GM18517 (cell line): ENCODE measurements around the gene WDR49.
"Not testable (repeated sequence)": the region's sequence is repeated elsewhere in the genome, so short reads cannot be mapped to it uniquely, and the experiment has no call there.

Source experiments
- ATAC-seq: cut with Tn5 transposase; IDR thresholded peaks from one replicate; pipeline ENCODE4 v1.9.1; 2021; ENCODE audit warnings: mild to moderate bottlenecking, moderate library complexity; ENCODE audit not compliant: unreplicated experiment

Gene WDR49

DNA sequence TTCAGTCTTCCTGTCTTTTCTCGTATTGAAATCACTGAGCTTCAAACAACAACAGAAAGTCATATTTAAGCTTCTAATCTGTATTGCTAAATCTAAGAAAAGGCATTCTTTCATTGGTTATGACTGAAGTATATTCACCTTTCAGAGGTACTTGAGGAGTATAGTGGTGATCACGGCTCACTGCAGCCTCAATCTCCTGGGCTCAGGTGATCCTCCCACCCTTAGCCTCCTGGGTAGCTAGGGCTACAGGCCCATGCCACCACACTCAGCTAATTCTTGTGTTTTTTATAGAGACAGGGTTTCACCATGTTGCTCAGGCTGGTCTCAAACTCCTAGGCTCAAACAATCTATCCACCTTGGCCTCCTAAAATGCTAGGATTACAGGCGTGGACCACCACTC lies 38.7 kb downstream of the WDR49 start:
- ATAC-seq, result no peak

DNA sequence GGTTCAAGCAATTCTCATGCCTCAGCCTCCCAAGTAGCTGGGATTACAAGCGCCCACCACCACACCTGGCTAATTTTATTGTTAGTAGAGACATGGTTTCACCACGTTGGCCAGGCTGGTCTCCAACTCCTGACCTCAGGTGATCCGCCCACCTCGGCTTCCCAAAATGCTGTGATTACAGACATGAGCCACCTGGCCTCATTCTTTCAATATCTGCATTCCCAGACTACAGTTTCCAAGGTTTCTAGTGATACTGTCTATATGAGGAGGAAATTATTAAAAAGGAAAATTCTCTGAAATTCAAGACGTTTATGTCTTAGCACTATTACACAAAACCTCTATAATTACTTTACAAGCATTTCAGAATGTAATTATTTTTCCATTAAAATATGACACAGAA lies 39.5 kb downstream of the WDR49 start:
- not testable (repeated sequence) for ATAC-seq

- no peak for ATAC-seq
Observed at GRCh38 chr3:167611718-167612117, 42.0 kb downstream of the WDR49 start.

DNA sequence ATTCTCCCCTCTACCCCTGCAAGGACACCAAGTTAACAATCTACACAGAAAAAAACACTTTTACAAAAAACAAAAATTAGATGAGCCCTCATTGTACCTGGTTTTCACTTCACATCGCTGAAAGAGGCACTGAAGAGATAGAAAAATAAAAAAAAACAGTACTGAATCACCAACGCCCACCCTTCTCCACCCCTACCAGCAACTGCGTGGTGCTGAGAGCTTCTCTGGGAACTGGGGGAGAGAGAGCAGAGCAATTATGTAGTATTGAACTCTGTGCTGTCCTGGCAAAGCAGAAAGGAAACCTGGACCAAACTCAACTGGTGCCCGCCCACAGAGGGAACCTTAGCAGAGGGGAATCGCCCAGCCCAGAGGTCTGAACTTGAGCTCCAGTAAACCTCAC lies 44.6 kb downstream of the WDR49 start:
- ATAC-seq, result no peak

DNA sequence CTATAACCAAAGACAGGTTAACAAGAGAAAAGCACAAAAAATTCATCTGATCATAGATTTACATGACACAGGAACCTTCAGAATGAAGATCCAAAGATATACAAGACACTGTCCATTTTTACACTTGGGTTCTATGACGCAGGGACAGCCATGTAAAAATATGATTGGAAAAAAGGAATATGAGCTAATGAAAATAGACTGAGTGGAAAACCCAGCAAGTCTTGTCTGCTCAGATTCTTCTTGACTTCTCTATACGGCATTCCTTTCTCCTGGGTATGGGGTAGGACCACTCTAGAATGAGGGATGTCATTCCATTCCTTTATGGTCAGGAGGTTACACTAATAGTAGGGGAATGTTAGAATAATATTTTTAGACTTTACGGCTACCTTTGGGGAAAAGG lies 46.9 kb downstream of the WDR49 start:
- ATAC-seq, result no peak

DNA sequence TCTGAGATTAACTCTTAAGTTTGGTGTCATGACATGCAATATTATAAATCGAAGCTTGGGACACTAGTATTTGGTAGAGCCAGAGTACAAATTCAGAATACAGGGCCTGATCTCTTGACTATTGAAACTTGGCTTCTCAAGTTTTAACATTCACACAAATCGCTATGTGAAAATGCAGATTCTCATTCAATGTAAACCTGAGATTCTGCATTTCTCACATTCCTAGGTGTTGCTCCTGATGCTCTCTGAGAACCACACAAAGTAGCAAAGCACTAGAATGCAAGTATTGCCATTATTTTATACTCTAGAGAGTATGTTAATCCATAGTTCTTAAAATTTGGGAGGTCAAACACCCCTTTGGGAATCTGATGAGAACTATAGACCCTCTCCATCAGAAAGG lies 47.9 kb downstream of the WDR49 start:
- ATAC-seq, result no peak

DNA sequence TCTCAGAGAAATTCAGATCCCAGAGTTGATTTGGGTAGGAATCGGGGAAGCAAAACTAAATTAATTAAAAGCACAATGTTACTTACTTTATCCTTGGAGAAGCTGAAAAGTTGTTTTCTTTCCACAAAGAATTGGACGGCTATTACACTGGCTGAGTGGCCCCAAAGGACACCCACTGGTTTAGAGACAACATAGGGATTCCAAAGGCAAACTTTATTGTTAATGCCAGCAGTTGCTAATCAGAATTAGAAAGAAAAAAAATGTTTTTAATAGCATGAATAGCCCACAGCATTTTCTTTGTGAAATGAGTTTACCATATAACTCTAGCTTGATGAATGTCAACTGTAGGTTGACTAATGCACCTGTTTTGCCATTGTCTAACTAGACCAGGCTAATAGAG lies 51.7 kb downstream of the WDR49 start:
- ATAC-seq, result no peak

GRCh38 chr3:167587651-167588050 lies 66.1 kb downstream of the WDR49 start:
- no peak for ATAC-seq

- ATAC-seq, result no peak
Observed at GRCh38 chr3:167575000-167575600, 78.6 kb downstream of the WDR49 start.

GRCh38 chr3:167572991-167573390 lies 80.8 kb downstream of the WDR49 start:
- no peak for ATAC-seq

- no peak for ATAC-seq
Observed at GRCh38 chr3:167568634-167569033, 85.1 kb downstream of the WDR49 start.

GRCh38 chr3:167565489-167565888 lies 88.3 kb downstream of the WDR49 start:
- ATAC-seq, result no peak

DNA sequence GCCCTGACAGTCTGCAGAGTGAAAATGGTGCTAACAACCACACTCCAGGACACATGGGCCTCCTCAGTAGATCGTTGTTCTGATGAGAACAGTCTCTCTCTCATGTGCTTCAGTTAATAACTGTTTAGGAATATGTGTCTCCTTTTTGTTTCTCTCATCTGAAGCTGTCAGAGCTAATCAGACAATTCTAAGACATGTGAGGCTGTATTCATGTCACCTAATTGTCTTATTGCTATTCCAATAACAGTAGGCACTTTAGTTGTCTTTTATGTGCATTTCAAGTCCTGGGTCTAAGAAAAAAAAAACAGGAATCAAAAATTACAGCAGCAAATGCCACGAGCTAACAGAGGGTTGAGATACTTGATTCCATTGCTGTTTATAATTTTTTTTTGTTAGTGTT lies 89.1 kb downstream of the WDR49 start:
- no peak for ATAC-seq

DNA sequence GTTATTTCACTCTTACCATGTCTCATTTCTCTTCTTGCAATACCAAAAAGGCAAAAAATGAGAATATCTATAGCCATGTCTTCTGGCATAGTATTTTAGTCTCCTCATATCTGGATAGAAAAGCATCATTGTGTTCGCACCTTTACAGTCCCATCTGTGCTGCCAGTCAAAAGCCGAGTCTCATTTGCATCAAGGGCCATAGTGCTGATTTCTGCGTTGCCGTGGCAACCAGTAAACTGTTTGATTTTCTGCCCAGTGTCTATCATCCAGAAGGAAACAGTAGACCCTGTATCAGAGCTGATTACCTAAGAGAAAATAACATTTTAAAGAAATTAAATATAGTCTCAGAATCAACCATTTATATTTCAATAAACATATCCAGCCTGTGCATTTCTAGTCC lies 93.8 kb downstream of the WDR49 start:
- ATAC-seq, result no peak

DNA sequence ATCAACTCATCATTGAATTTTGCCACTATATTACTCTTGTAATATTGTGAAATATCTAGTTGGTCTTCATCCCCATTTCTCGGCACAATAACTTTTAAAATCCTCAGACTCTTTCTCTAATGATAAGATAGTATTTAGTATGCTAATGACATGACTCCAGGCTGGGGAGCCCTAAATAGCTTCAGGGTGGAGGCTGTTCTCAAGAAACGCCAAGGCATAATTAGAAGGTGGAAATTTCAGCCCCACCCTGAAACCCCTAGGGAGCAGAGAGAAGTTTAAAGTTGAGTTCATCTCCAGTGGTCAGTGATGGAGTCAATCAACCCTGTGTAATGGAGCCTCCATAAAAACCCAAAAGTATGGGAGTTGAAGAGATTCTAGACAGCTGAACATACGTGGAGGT lies 98.8 kb downstream of the WDR49 start:
- ATAC-seq, result no peak

DNA sequence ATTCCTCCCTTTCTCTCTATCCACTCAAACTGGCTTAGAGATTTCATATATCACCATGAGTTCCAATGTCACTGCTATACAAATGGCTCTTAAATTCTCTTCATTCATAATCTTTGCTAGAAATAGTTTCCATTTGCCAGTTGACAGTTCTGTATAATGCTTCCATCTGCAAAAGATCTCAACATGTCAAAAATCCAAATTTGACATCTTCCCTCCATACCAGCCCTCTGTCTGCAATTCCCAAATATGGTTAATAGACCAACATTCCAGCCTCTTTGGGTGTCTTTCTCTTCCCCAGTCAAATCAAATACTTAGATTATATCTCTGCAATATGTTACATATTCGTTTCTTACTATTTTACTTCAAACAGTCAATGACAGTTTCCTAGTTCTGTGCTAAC lies 115.7 kb downstream of the WDR49 start:
- no peak for ATAC-seq

GRCh38 chr3:167521006-167521355 lies 132.8 kb downstream of the WDR49 start:
- ATAC-seq, result no peak

DNA sequence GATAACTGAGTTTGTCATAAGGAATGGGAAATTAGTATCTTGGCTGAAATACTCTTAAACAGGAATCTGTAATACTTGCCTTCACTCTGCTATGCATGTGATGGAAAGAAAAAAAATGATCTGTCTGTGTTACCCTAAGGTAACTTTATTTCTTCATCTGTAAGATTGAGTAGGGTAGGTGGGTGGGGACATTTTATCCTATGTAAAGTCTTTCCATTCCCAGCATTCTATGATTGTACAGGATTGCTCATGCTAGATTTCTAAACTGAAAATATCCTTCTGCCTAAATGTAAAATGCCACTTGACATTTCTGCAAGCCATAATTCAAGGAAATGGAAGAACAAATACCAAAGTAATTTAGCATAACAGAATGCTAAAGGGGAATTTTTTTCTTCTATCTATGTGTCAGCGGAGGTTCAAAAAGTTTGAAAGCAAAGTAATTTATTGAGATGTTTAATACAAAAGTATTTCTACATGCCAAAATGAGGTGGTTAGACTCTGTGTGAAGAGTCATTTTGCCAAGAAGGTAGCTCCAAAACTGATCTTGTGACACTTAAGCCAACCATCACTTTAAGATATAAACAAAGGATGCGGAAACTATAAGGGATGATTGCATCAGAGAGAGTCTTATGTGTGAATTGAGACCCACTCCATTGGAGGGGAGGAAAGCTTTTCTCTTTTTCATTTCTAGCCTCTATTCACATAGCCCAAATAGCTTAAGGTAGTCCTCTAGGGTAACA lies 133.3 kb downstream of the WDR49 start:
- no peak for ATAC-seq

- no peak for ATAC-seq
Observed at GRCh38 chr3:167507954-167508353, 145.8 kb downstream of the WDR49 start.

DNA sequence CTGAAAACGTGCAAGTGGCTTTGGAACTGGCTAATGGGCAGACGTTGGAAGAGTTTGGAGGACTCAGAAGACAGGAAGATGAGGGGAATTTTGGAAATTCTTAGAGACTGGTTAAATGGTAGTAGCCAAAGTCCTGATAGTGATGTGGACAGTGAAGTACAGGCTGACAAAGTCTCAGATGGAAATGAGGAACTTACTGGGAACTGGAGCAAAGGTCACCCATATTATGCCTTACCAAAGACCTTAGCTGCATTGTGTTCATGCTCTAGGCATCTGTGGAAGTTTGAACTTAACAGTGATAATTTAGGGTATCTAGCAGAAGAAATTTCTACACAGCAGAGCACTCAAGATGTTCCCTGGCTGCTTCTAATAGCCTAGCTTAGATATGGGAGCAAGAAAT lies 151.3 kb downstream of the WDR49 start:
- no peak for ATAC-seq

GRCh38 chr3:167501941-167502340 lies 151.8 kb downstream of the WDR49 start:
- ATAC-seq, result no peak

GRCh38 chr3:167497903-167498302 lies 155.8 kb downstream of the WDR49 start:
- no peak for ATAC-seq

- ATAC-seq, result no peak
Observed at GRCh38 chr3:167493244-167493643, 160.5 kb downstream of the WDR49 start.
